ENCODE results near the gene HIRA. TPM values are rescaled to one million over a fixed set of nuclear protein-coding genes. Genes with fewer than 3 reads are reported as not detected.
A peak's percentile ranks its signal among the peaks of the same experiment; 100 is the strongest.
"Not testable (repeated sequence)": the region's sequence is repeated elsewhere in the genome, so short reads cannot be mapped to it uniquely, and the experiment has no call there.

The HIRA gene
- polyA plus RNA-seq, 3 donors = 35.7 to 37.1 (median 36.0) TPM

- no peak for DNase-seq
Observed at GRCh38 chr22:19330865-19331418, 100.6 kb downstream of the HIRA start.

GRCh38 chr22:19330205-19330604 is 101.3 kb downstream of the HIRA start:
- DNase-seq = not testable (repeated sequence)

GRCh38 chr22:19329454-19329853 is 102.1 kb downstream of the HIRA start:
- DNase-seq = no peak

GRCh38 chr22:19325296-19325948 is 106.1 kb downstream of the HIRA start:
- DNase-seq = no peak

- not testable (repeated sequence) for DNase-seq
Observed at GRCh38 chr22:19323420-19323819, 108.1 kb downstream of the HIRA start.

GRCh38 chr22:19321757-19322156 is 109.8 kb downstream of the HIRA start:
- DNase-seq = no peak

GRCh38 chr22:19320136-19320535 is 111.4 kb downstream of the HIRA start:
- DNase-seq = not testable (repeated sequence)

GRCh38 chr22:19319281-19319680 is 112.3 kb downstream of the HIRA start:
- DNase-seq = no peak

- DNase-seq = no peak
Observed at GRCh38 chr22:19317865-19318264, 113.7 kb downstream of the HIRA start.

- no peak for DNase-seq
Observed at GRCh38 chr22:19307872-19308271, 123.7 kb downstream of the HIRA start.

- not testable (repeated sequence) for DNase-seq
Observed at GRCh38 chr22:19306535-19306934, 125.0 kb downstream of the HIRA start.

GRCh38 chr22:19304547-19304946 is 127.0 kb downstream of the HIRA start:
- no peak for DNase-seq

GRCh38 chr22:19303785-19304184 is 127.7 kb downstream of the HIRA start:
- DNase-seq = no peak

- no peak for DNase-seq
Observed at GRCh38 chr22:19295733-19296132, 135.8 kb downstream of the HIRA start.

GRCh38 chr22:19292458-19293230 is 138.9 kb downstream of the HIRA start:
- DNase-seq = no peak

GRCh38 chr22:19291580-19292457 is 139.7 kb downstream of the HIRA start, which contains the start of gene CLTCL1:
CLTCL1 (minus strand) TSS chr22:19291719; CDS start chr22:19291641, 78 bp downstream.
- peak; percentile 73 for DNase-seq

- no peak for DNase-seq
Observed at GRCh38 chr22:19291218-19291579, 140.3 kb downstream of the HIRA start.

GRCh38 chr22:19290400-19291217 is 140.9 kb downstream of the HIRA start:
- DNase-seq = no peak

GRCh38 chr22:19289475-19290161 is 141.9 kb downstream of the HIRA start:
- DNase-seq = no peak

- DNase-seq = no peak
Observed at GRCh38 chr22:19287889-19288288, 143.6 kb downstream of the HIRA start.
